Upper lobe of left lung (tissue), 6 donors: ENCODE measurements around the gene KAZN. TPM values are rescaled to one million over a fixed set of nuclear protein-coding genes. Genes with fewer than 3 reads are reported as not detected.
A peak's percentile ranks its signal among the peaks of the same experiment; 100 is the strongest.

Experiments used
- ATAC-seq, 2 donors: fragments of 200-7000 bp; cut with Tn5 transposase; one replicate each; pipeline ENCODE4 v1.9.1; 2022; ENCODE audit warnings: mild to moderate bottlenecking in 2 of 2, moderate library complexity in 2 of 2; ENCODE audit not compliant: low FRiP score in 2 of 2
- DNase-seq, 2 donors: peaks; one replicate each; pipeline ENCODE4 v3.0.0-alpha.2; 2019 to 2020
- H3K27ac ChIP-seq, 4 donors: fragments of 200-600 bp; sonication (generic); one replicate each; pipeline ENCODE4 v1.5.1; 2016 to 2019
- H3K27me3 ChIP-seq, 4 donors: fragments of 200-600 bp; sonication (generic); one replicate each; pipeline ENCODE4 v1.5.1; 2017 to 2019
- H3K36me3 ChIP-seq, 4 donors: fragments of 200-600 bp; sonication (generic); one replicate each; pipeline ENCODE4 v1.5.1; 2016 to 2019
- H3K4me1 ChIP-seq, 4 donors: fragments of 200-600 bp; sonication (generic); one replicate each; pipeline ENCODE4 v1.5.1; 2018 to 2019
- H3K4me3 ChIP-seq, 4 donors: fragments of 200-600 bp; sonication (generic); one replicate each; pipeline ENCODE4 v1.5.1; 2017 to 2019; ENCODE audit warnings: mild to moderate bottlenecking in 2 of 4, moderate library complexity in 1 of 4
- H3K9me3 ChIP-seq, 4 donors: fragments of 200-600 bp; sonication (generic); one replicate each; pipeline ENCODE4 v1.5.1; 2018 to 2019
- CTCF ChIP-seq, 6 experiments: fragments of 450-650 bp in 4 of 6; fragments of 200-600 bp in 2 of 6; sonication (generic) in 2 of 6; IDR thresholded peaks; one replicate each; pipeline ENCODE4 v1.5.1; 2016 to 2019; ENCODE audit warnings: antibody characterized with exemption in 6 of 6
- EP300 ChIP-seq, 4 donors: sonication (generic); formaldehyde crosslinking; IDR thresholded peaks; one replicate each; pipeline ENCODE4 v1.5.1; 2017; ENCODE audit warnings: antibody characterized with exemption in 4 of 4, control low read depth in 2 of 4
- POLR2A ChIP-seq, 4 donors: fragments of 450-650 bp; IDR thresholded peaks; one replicate each; pipeline ENCODE4 v1.5.1; 2016 to 2017; ENCODE audit warnings: antibody characterized with exemption in 4 of 4, mild to moderate bottlenecking in 2 of 4
- POLR2AphosphoS5 ChIP-seq, 2 donors: sonication (generic); formaldehyde crosslinking; IDR thresholded peaks; one replicate each; pipeline ENCODE4 v1.5.1; 2017; ENCODE audit warnings: antibody characterized with exemption in 2 of 2
- WGBS, 2 donors: methylation state at CpG; one replicate each; pipeline ENCODE4 v1.1.5; 2017 to 2018; 5-methylcytosine and 5-hydroxymethylcytosine counted together
- total RNA-seq, 6 donors: library from RNA; depleted of rRNA in 4 of 6; stranded (reverse); fragments of >200 nt in 4 of 6; gene quantifications; one replicate each; pipeline versions ENCODE4 v1.1.0 to v1.2.1, GENCODE V29; 2016 to 2021
- donor health status: DM: no; HTN: no; CAD: no; lungs with moderate emphysema.
- donor health status: DM: no; HTN: yes; CAD: no; lungs with severe emphysema.

KAZN gene
- total RNA-seq, 6 donors from 2014 or later: 11.5 to 30.0 (median 17.6) TPM

GRCh38 chr1:15065291-15065690 is 466.8 kb downstream of the KAZN start:
- no peak for DNase-seq
- H3K27me3 ChIP-seq: no peaks in the 10 kb centered on the region
- H3K36me3 ChIP-seq: peaks cover 0 to 57% (median 13%) of the 10 kb centered on the region in 4 donors
- peak overlapping the region in 3 of 4 donors; percentile 18 to 44 (median 27) for H3K27ac ChIP-seq
- H3K9me3 ChIP-seq: peaks cover 0 to 7% (median 3%) of the 10 kb centered on the region in 4 donors
- no peaks in the 10 kb centered on the region for H3K4me1 ChIP-seq
- TF ChIP-seq POLR2AphosphoS5 (IDR thresholded peaks at IDR 0.05) (no peak), POLR2A (IDR thresholded peaks at IDR 0.05) (no peak), EP300 (IDR thresholded peaks at IDR 0.05) (no peak), CTCF (IDR thresholded peaks at IDR 0.05) (no peak)
- ATAC-seq: no peak
- no peak overlapping the region for H3K4me3 ChIP-seq
- 86 to 92% methylated on average over 7 of the region's 7 CpGs for WGBS, 2 donors

GRCh38 chr1:15065736-15066135 is 467.3 kb downstream of the KAZN start:
- peaks cover 0 to 52% (median 12%) of the 10 kb centered on the region in 4 donors for H3K36me3 ChIP-seq
- peaks cover 0 to 7% (median 3%) of the 10 kb centered on the region in 4 donors for H3K9me3 ChIP-seq
- WGBS, 2 donors: 88 to 95% methylated on average over 30 of the region's 30 CpGs
- ATAC-seq (no peak), DNase-seq (no peak)
- no peaks in the 10 kb centered on the region for H3K27me3 ChIP-seq
- no peak for TF ChIP-seq EP300 (IDR thresholded peaks at IDR 0.05)
- TF ChIP-seq POLR2AphosphoS5 (IDR thresholded peaks at IDR 0.05): no peak
- TF ChIP-seq CTCF (IDR thresholded peaks at IDR 0.05): no peak
- no peak for TF ChIP-seq POLR2A (IDR thresholded peaks at IDR 0.05)
- H3K4me3 ChIP-seq: no peak overlapping the region
- no peaks in the 10 kb centered on the region for H3K4me1 ChIP-seq
- peak overlapping the region in 3 of 4 donors; percentile 18 to 44 (median 27) for H3K27ac ChIP-seq

- H3K9me3 ChIP-seq: peaks cover 0 to 7% (median 3%) of the 10 kb centered on the region in 4 donors
- ATAC-seq (no peak), DNase-seq (peak in 1 of 2 donors; percentile 25)
- TF ChIP-seq POLR2A (IDR thresholded peaks at IDR 0.05) (no peak), EP300 (IDR thresholded peaks at IDR 0.05) (no peak), POLR2AphosphoS5 (IDR thresholded peaks at IDR 0.05) (no peak), CTCF (IDR thresholded peaks at IDR 0.05) (no peak)
- H3K27ac ChIP-seq: peak overlapping the region in 2 of 4 donors; percentile 41 to 50
- H3K4me3 ChIP-seq: no peak overlapping the region
- peaks cover 0 to 48% (median 12%) of the 10 kb centered on the region in 4 donors for H3K36me3 ChIP-seq
- H3K27me3 ChIP-seq: no peaks in the 10 kb centered on the region
- H3K4me1 ChIP-seq: no peaks in the 10 kb centered on the region
- WGBS, 2 donors: 56 to 65% methylated on average over 15 of the region's 15 CpGs
Measured at GRCh38 chr1:15066191-15066590, 467.7 kb downstream of the KAZN start.

- Histone ChIP-seq H3K9me3 (peaks cover 0 to 4% (median 3%) of the 10 kb centered on the region in 4 donors), H3K27ac (peak overlapping the region; percentile 38 to 74 (median 46)), H3K36me3 (peaks cover 0 to 39% (median 12%) of the 10 kb centered on the region in 4 donors), H3K4me3 (no peak overlapping the region), H3K27me3 (no peaks in the 10 kb centered on the region), H3K4me1 (no peaks in the 10 kb centered on the region)
- ATAC-seq (no peak), DNase-seq (no peak)
- WGBS, 2 donors: 63 to 91% methylated on average over 2 to 4 of the region's 4 CpGs
- TF ChIP-seq POLR2AphosphoS5 (IDR thresholded peaks at IDR 0.05): no peak
- TF ChIP-seq CTCF (IDR thresholded peaks at IDR 0.05): no peak
- no peak for TF ChIP-seq POLR2A (IDR thresholded peaks at IDR 0.05)
- no peak for TF ChIP-seq EP300 (IDR thresholded peaks at IDR 0.05)
Measured at GRCh38 chr1:15067148-15067547, 468.7 kb downstream of the KAZN start.

GRCh38 chr1:15068152-15068551 is 469.7 kb downstream of the KAZN start:
- no peak for TF ChIP-seq CTCF (IDR thresholded peaks at IDR 0.05)
- TF ChIP-seq EP300 (IDR thresholded peaks at IDR 0.05): no peak
- no peak for TF ChIP-seq POLR2A (IDR thresholded peaks at IDR 0.05)
- TF ChIP-seq POLR2AphosphoS5 (IDR thresholded peaks at IDR 0.05): no peak
- ATAC-seq: no peak
- peak overlapping the region in 3 of 4 donors; percentile 37 to 65 (median 63) for H3K27ac ChIP-seq

More at GRCh38 chr1:15068152-15068551, 469.7 kb downstream of the KAZN start:
- 83 to 92% methylated on average over 6 to 14 of the region's 14 CpGs for WGBS, 2 donors
- H3K9me3 ChIP-seq: no peaks in the 10 kb centered on the region
- H3K36me3 ChIP-seq: peaks cover 0 to 30% (median 12%) of the 10 kb centered on the region in 4 donors
- no peak for DNase-seq
- H3K27me3 ChIP-seq: no peaks in the 10 kb centered on the region
- H3K4me1 ChIP-seq: no peaks in the 10 kb centered on the region
- no peak overlapping the region for H3K4me3 ChIP-seq
